Measurements from ENCODE around the gene TAS2R41. TPM values are rescaled to one million over a fixed set of nuclear protein-coding genes. Genes with fewer than 3 reads are reported as not detected.
A peak's percentile ranks its signal among the peaks of the same experiment; 100 is the strongest.

Gene TAS2R41
- total RNA-seq, 1 experiment from 2014 or later, result not detected

DNA sequence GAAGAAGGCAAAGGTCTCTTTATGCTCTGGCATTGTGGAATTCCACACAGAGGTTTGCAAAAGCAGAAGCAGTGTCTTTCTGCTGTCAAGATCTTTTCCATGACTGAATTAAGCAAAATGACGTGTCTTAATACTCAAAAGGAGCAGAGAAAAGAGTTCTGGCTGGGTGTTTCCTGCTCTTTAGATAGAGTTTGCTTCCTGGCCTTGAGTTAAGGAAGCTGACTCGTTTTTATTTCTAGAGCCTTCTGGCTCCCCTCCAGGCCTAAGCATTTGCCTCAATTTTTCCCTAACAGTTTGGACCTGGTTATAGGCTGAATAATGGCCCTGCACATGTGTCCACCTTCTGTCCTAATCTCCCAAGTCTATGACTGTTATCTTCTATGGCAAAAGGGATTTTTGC is 21.6 kb downstream of the TAS2R41 start:
- no peak overlapping the region for H3K27ac ChIP-seq (ENCODE audit: low read depth, low read length, poor library complexity, severe bottlenecking)
- H3K27me3 ChIP-seq (replicated peaks; ENCODE audit: insufficient read depth, low read depth, low read length, poor library complexity), result no peaks in the 10 kb centered on the region
- intact Hi-C loops (cut with micrococcal nuclease; ENCODE audit: unreplicated experiment), result no loop called here
- TF ChIP-seq EZH2 (IDR thresholded peaks at IDR 0.05; ENCODE audit: borderline replicate concordance, low read depth, low read length, poor library complexity, severe bottlenecking) (no peak), CTCF (conservative IDR thresholded peaks at IDR 0.05; ENCODE audit: low read depth, low read length) (no peak)
- peak; percentile 53 for DNase-seq (ENCODE audit: low spot score)
- ChIA-PET CTCF (no interaction called here), POLR2A (ENCODE audit: low non-redundant PET) (no interaction called here)
- H3K36me3 ChIP-seq (ENCODE audit: insufficient read depth, low read length, poor library complexity, severe bottlenecking), result no peaks in the 10 kb centered on the region
- H3K4me1 ChIP-seq (ENCODE audit: insufficient read depth, low read length, poor library complexity, severe bottlenecking), result no peaks in the 10 kb centered on the region
- H3K4me3 ChIP-seq (ENCODE audit: low read depth, low read length, poor library complexity, severe bottlenecking), result no peak overlapping the region
- no TSS peak for BruUV-seq (replicated peaks)
- no peaks in the 10 kb centered on the region for H3K9me3 ChIP-seq (ENCODE audit: low read depth, low read length, poor library complexity, severe bottlenecking)

GRCh38 chr7:143499743-143500348 is 22.2 kb downstream of the TAS2R41 start:
- Histone ChIP-seq H3K27me3 (replicated peaks; ENCODE audit: insufficient read depth, low read depth, low read length, poor library complexity) (no peaks in the 10 kb centered on the region), H3K36me3 (ENCODE audit: insufficient read depth, low read length, poor library complexity, severe bottlenecking) (no peaks in the 10 kb centered on the region), H3K4me3 (ENCODE audit: low read depth, low read length, poor library complexity, severe bottlenecking) (no peak overlapping the region), H3K27ac (ENCODE audit: low read depth, low read length, poor library complexity, severe bottlenecking) (no peak overlapping the region), H3K9me3 (ENCODE audit: low read depth, low read length, poor library complexity, severe bottlenecking) (no peaks in the 10 kb centered on the region), H3K4me1 (ENCODE audit: insufficient read depth, low read length, poor library complexity, severe bottlenecking) (no peaks in the 10 kb centered on the region)
- no peak for DNase-seq (ENCODE audit: low spot score)
- intact Hi-C loops (cut with micrococcal nuclease; ENCODE audit: unreplicated experiment), result no loop called here
- no TSS peak for BruUV-seq (replicated peaks)
- CTCF ChIA-PET, result no interaction called here
- POLR2A ChIA-PET (ENCODE audit: low non-redundant PET), result no interaction called here
- TF ChIP-seq EZH2 (IDR thresholded peaks at IDR 0.05; ENCODE audit: borderline replicate concordance, low read depth, low read length, poor library complexity, severe bottlenecking) (no peak), CTCF (conservative IDR thresholded peaks at IDR 0.05; ENCODE audit: low read depth, low read length) (no peak)

GRCh38 chr7:143503261-143503660 is 25.6 kb downstream of the TAS2R41 start:
- Histone ChIP-seq H3K4me1 (ENCODE audit: insufficient read depth, low read length, poor library complexity, severe bottlenecking) (no peaks in the 10 kb centered on the region), H3K27ac (ENCODE audit: low read depth, low read length, poor library complexity, severe bottlenecking) (no peak overlapping the region), H3K9me3 (ENCODE audit: low read depth, low read length, poor library complexity, severe bottlenecking) (no peaks in the 10 kb centered on the region), H3K36me3 (ENCODE audit: insufficient read depth, low read length, poor library complexity, severe bottlenecking) (no peaks in the 10 kb centered on the region), H3K27me3 (replicated peaks; ENCODE audit: insufficient read depth, low read depth, low read length, poor library complexity) (no peaks in the 10 kb centered on the region), H3K4me3 (ENCODE audit: low read depth, low read length, poor library complexity, severe bottlenecking) (no peak overlapping the region)
- DNase-seq (ENCODE audit: low spot score), result peak; percentile 25
- TF ChIP-seq CTCF (conservative IDR thresholded peaks at IDR 0.05; ENCODE audit: low read depth, low read length), result no peak
- no peak for TF ChIP-seq EZH2 (IDR thresholded peaks at IDR 0.05; ENCODE audit: borderline replicate concordance, low read depth, low read length, poor library complexity, severe bottlenecking)
- intact Hi-C loops (cut with micrococcal nuclease; ENCODE audit: unreplicated experiment), result no loop called here
- CTCF ChIA-PET, result no interaction called here
- POLR2A ChIA-PET (ENCODE audit: low non-redundant PET), result no interaction called here
- no TSS peak for BruUV-seq (replicated peaks)
